ENCODE data around the gene XNDC1N.

Gene XNDC1N

GRCh38 chr11:71964641-71965040, 36.2 kb upstream of the XNDC1N start:
- no peaks in the 10 kb centered on the region for H3K9me3 Mint-ChIP-seq
- no peaks in the 10 kb centered on the region for H3K27me3 Mint-ChIP-seq (ENCODE audit: low read depth, poor library complexity)

GRCh38 chr11:71963468-71963867, 35.1 kb upstream of the XNDC1N start:
- Mint-ChIP-seq H3K27ac (no peak overlapping the region), H3K36me3 (ENCODE audit: low read depth) (peaks cover 57% of the 10 kb centered on the region), H3K9me3 (no peaks in the 10 kb centered on the region), H3K4me1 (no peaks in the 10 kb centered on the region), H3K27me3 (ENCODE audit: low read depth, poor library complexity) (no peaks in the 10 kb centered on the region), H3K4me3 (no peak overlapping the region)
- no peak for DNase-seq
- no peak for TF ChIP-seq CTCF (IDR thresholded peaks at IDR 0.05)

More at GRCh38 chr11:71964641-71965040, 36.2 kb upstream of the XNDC1N start:
- Mint-ChIP-seq H3K4me3 (no peak overlapping the region), H3K4me1 (no peaks in the 10 kb centered on the region), H3K36me3 (ENCODE audit: low read depth) (peaks cover 53% of the 10 kb centered on the region), H3K27ac (no peak overlapping the region)
- DNase-seq: no peak
- TF ChIP-seq CTCF (IDR thresholded peaks at IDR 0.05): no peak

- H3K9me3 Mint-ChIP-seq: no peaks in the 10 kb centered on the region
- H3K27ac Mint-ChIP-seq: no peak overlapping the region
- no peak overlapping the region for H3K4me3 Mint-ChIP-seq
- no peaks in the 10 kb centered on the region for H3K4me1 Mint-ChIP-seq
- H3K36me3 Mint-ChIP-seq (ENCODE audit: low read depth): peaks cover 52% of the 10 kb centered on the region
- TF ChIP-seq CTCF (IDR thresholded peaks at IDR 0.05): no peak
- no peaks in the 10 kb centered on the region for H3K27me3 Mint-ChIP-seq (ENCODE audit: low read depth, poor library complexity)
- no peak for DNase-seq
Observed at GRCh38 chr11:71962428-71963038, 34.1 kb upstream of the XNDC1N start.

GRCh38 chr11:71955898-71956456, 27.6 kb upstream of the XNDC1N start:
- Mint-ChIP-seq H3K27me3 (ENCODE audit: low read depth, poor library complexity) (peaks cover 3% of the 10 kb centered on the region), H3K4me1 (peaks cover 7% of the 10 kb centered on the region), H3K27ac (no peak overlapping the region), H3K4me3 (no peak overlapping the region), H3K9me3 (no peaks in the 10 kb centered on the region), H3K36me3 (ENCODE audit: low read depth) (peaks cover 26% of the 10 kb centered on the region)
- DNase-seq: no peak
- no peak for TF ChIP-seq CTCF (IDR thresholded peaks at IDR 0.05)

- Mint-ChIP-seq H3K4me1 (peaks cover 31% of the 10 kb centered on the region), H3K27ac (no peak overlapping the region), H3K36me3 (ENCODE audit: low read depth) (peaks cover 19% of the 10 kb centered on the region), H3K27me3 (ENCODE audit: low read depth, poor library complexity) (peaks cover 3% of the 10 kb centered on the region), H3K4me3 (no peak overlapping the region), H3K9me3 (no peaks in the 10 kb centered on the region)
- no peak for DNase-seq
- no peak for TF ChIP-seq CTCF (IDR thresholded peaks at IDR 0.05)
Observed at GRCh38 chr11:71951741-71952310, 23.4 kb upstream of the XNDC1N start.

- Mint-ChIP-seq H3K27ac (peak overlapping the region; percentile 89), H3K9me3 (no peaks in the 10 kb centered on the region), H3K4me1 (peaks cover 31% of the 10 kb centered on the region), H3K36me3 (ENCODE audit: low read depth) (peaks cover 32% of the 10 kb centered on the region), H3K27me3 (ENCODE audit: low read depth, poor library complexity) (peaks cover 3% of the 10 kb centered on the region), H3K4me3 (no peak overlapping the region)
- TF ChIP-seq CTCF (IDR thresholded peaks at IDR 0.05): no peak
- no peak for DNase-seq
Observed at GRCh38 chr11:71949034-71949433, 20.6 kb upstream of the XNDC1N start.
